ENCODE data around the gene KIF26B.
"Not testable (repeated sequence)": the region's sequence is repeated elsewhere in the genome, so short reads cannot be mapped to it uniquely, and the experiment has no call there.

Gene KIF26B

GRCh38 chr1:245684166-245684565 is 529.4 kb downstream of the KIF26B start:
- no peak for DNase-seq (ENCODE audit: low read depth)

GRCh38 chr1:245684571-245684970 is 529.8 kb downstream of the KIF26B start:
- DNase-seq (ENCODE audit: low read depth): no peak

- no peak for DNase-seq (ENCODE audit: low read depth)
Measured at GRCh38 chr1:245685111-245685810, 530.5 kb downstream of the KIF26B start.

GRCh38 chr1:245686006-245686405 is 531.2 kb downstream of the KIF26B start:
- DNase-seq (ENCODE audit: low read depth): no peak

GRCh38 chr1:245686446-245687030 is 531.8 kb downstream of the KIF26B start:
- DNase-seq (ENCODE audit: low read depth): no peak

GRCh38 chr1:245687152-245687635 is 532.4 kb downstream of the KIF26B start:
- DNase-seq (ENCODE audit: low read depth): no peak

GRCh38 chr1:245687636-245688535 is 533.1 kb downstream of the KIF26B start:
- DNase-seq (ENCODE audit: low read depth): no peak

- no peak for DNase-seq (ENCODE audit: low read depth)
Measured at GRCh38 chr1:245688536-245689453, 534.0 kb downstream of the KIF26B start.

- DNase-seq (ENCODE audit: low read depth): no peak
Measured at GRCh38 chr1:245690156-245690690, 535.4 kb downstream of the KIF26B start.

GRCh38 chr1:245690946-245691541 is 536.3 kb downstream of the KIF26B start:
- no peak for DNase-seq (ENCODE audit: low read depth)

GRCh38 chr1:245691897-245692296 is 537.1 kb downstream of the KIF26B start:
- DNase-seq (ENCODE audit: low read depth): no peak

GRCh38 chr1:245692318-245692717 is 537.5 kb downstream of the KIF26B start:
- no peak for DNase-seq (ENCODE audit: low read depth)

GRCh38 chr1:245693116-245693793 is 538.5 kb downstream of the KIF26B start:
- no peak for DNase-seq (ENCODE audit: low read depth)

GRCh38 chr1:245693941-245694752 is 539.4 kb downstream of the KIF26B start:
- no peak for DNase-seq (ENCODE audit: low read depth)

GRCh38 chr1:245694753-245695195 is 540.0 kb downstream of the KIF26B start:
- no peak for DNase-seq (ENCODE audit: low read depth)

- DNase-seq (ENCODE audit: low read depth): no peak
Measured at GRCh38 chr1:245695211-245695610, 540.4 kb downstream of the KIF26B start.

GRCh38 chr1:245695701-245696100 is 540.9 kb downstream of the KIF26B start:
- DNase-seq (ENCODE audit: low read depth): not testable (repeated sequence)

GRCh38 chr1:245698116-245698515 is 543.3 kb downstream of the KIF26B start:
- DNase-seq (ENCODE audit: low read depth): no peak

- no peak for DNase-seq (ENCODE audit: low read depth)
Measured at GRCh38 chr1:245698860-245699259, 544.1 kb downstream of the KIF26B start.
